NCI-H748 treated with DMSO at 0.1 percent for 48 hours (cell line): ENCODE measurements around the gene NUDT22.
A peak's percentile ranks its signal among the peaks of the same experiment; 100 is the strongest.

Experiments
- DNase-seq: peaks from one replicate; lab custom pipeline; 2025; lab: John Stamatoyannopoulos, UW

Gene NUDT22

GRCh38 chr11:64256300-64256699, 30.2 kb downstream of the NUDT22 start:
- DNase-seq = no peak

DNA sequence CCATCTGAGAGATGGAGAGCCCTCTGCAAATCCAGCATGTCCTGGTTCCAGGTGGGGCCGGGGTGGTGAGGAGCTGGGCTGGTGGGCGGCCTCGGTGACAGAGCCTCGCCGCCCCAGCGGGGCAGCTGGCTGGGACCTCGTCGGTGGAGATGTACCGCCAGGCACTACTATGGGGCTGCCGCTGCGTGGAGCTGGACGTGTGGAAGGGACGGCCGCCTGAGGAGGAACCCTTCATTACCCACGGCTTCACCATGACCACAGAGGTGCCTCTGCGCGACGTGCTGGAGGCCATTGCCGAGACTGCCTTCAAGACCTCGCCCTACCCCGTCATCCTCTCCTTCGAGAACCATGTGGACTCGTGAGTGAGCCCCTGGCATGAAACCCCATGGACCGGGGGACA, 32.3 kb downstream of the NUDT22 start:
- no peak for DNase-seq

DNA sequence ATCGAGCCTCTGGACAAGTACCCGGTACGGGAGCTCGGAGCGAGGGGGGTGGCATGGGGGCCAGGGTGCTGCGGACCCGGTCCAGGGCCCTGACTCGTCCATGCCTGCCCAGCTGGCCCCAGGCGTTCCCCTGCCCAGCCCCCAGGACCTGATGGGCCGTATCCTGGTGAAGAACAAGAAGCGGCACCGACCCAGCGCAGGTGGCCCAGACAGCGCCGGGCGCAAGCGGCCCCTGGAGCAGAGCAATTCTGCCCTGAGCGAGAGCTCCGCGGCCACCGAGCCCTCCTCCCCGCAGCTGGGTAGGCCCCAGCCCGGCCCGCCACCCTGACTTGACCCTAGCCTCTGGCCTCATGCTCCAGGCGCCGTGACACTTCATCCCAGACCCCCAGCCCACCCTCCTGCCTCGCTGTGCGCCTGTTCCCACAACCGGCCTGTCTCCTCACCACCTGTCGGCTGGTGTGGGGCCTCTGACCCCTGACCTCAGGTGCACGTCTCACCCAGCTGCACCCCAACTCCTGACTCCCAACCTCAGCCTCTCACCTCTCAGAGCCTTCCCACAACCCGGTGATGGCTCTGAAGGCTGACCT, 33.0 kb downstream of the NUDT22 start:
- DNase-seq = no peak

DNA sequence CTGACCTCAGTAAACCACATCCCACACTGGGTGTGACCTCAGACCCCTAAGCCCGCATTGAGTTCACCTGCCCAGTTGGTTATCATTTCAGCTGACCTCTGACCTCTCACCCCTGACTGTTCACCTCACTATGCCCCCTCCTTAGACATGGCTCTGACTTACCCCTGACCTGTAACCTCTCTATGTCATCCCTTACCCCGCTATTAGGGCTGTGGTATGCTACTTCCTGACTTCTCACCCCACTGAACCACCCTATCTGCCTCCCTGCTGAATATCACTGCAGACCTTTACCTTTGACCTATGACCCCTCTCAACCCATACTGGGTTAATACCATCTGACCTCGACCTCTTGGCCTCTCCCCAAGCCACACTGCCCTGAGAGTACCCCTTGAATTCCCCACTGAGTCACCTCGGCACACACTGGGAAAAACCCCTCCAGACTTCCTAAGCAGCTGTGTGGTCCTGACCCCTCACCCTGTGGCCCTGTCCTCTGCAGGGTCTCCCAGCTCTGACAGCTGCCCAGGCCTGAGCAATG, 33.5 kb downstream of the NUDT22 start:
- no peak for DNase-seq

DNA sequence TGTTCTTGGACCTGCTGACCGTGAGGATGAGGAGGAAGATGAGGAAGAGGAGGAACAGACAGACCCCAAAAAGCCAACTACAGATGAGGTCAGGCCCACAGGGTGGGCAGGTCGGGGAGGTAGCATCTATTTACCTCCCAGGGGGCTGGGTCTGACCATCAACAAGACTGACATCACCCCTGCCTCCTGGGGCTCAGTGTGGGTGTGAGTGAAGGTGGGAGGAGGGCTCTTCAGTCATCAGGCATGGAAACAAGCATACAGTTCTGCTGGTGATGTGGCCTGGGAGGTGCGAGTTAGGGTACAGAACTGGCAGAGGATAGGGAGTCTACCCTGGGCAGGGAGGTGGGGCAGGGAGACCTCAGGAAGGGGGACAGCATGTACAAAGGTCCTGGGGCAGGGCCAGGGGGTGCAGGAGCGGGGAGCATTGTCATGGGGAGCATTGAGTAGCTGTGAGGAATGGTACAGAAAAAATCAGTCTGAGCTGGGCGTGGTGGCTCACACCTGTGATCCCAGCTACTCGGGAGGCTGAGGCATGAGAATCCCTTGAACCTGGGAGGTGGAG, 34.2 kb downstream of the NUDT22 start:
- DNase-seq = no peak

DNA sequence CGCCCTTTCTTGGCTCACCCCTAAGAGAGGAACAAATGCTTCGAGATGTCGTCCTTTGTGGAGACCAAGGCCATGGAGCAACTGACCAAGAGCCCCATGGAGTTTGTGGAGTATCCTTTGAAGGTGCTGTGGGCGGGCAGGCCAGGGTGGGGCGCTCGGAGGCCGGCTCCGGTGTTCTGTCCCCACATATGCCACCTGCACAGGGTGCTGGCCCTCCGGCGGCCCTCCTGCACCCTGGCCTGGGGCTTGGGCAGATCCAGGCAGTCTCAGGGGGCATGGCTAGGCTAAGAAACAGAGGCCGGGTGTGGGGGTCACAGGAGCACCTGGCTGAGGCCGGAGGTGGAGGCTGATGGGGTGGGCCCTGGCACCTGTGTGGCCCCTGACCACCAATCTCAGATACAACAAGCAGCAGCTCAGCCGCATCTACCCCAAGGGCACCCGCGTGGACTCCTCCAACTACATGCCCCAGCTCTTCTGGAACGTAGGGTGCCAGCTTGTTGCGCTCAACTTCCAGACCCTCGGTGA, 35.5 kb downstream of the NUDT22 start:
- DNase-seq = no peak

DNA sequence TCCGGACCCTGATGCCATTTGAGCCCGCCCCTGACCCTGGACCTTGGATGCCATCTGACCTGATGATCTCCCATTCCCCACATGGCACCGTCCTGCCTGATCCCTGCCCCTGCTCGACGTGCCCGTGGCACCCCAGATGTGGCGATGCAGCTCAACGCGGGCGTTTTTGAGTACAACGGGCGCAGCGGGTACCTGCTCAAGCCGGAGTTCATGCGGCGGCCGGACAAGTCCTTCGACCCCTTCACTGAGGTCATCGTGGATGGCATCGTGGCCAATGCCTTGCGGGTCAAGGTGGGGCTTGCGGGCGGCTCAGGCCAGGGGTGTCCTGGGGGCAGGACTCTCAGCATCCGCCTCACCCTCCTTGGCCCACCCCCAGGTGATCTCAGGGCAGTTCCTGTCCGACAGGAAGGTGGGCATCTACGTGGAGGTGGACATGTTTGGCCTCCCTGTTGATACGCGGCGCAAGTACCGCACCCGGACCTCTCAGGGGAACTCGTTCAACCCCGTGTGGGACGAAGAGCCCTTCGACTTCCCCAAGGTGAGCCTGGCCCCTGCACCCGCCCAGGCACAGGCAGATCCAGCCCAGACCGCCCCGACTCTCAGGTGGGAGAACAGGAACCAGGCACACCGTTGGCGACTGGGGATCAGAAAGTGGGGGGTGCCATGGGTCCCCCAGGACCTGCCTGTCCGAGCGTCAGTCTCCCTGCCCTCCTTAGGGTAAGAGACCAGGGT, 36.4 kb downstream of the NUDT22 start:
- DNase-seq = no peak

- DNase-seq = no peak
These were observed 37.2 kb downstream of the NUDT22 start for GRCh38 chr11:64263021-64263946.

- no peak for DNase-seq
These were observed 37.9 kb downstream of the NUDT22 start for GRCh38 chr11:64263947-64264317.

DNA sequence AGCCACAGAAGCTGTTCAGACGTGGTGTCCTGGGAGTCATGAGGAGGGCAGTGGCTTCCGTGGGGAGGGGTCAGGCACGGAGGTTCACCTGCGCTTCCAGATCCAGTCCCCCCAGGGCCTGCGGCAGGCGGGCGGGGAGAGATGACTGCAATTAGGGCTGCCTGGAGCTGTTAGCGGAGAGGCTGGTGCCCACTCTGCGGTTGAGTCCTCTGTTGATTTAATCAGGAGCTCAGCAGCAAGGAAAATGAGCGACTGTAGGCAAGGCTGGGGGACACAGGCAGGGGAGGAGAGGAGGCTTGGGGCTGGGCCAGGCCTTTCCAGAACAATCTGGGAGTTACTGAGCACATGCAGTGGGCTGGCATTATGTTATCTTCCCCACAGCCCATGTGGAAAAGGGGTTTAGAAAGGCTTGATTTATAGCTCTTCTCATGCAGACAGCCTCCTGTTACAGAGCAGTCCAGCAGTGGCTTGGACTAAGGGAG, 38.3 kb downstream of the NUDT22 start:
- DNase-seq = no peak

DNA sequence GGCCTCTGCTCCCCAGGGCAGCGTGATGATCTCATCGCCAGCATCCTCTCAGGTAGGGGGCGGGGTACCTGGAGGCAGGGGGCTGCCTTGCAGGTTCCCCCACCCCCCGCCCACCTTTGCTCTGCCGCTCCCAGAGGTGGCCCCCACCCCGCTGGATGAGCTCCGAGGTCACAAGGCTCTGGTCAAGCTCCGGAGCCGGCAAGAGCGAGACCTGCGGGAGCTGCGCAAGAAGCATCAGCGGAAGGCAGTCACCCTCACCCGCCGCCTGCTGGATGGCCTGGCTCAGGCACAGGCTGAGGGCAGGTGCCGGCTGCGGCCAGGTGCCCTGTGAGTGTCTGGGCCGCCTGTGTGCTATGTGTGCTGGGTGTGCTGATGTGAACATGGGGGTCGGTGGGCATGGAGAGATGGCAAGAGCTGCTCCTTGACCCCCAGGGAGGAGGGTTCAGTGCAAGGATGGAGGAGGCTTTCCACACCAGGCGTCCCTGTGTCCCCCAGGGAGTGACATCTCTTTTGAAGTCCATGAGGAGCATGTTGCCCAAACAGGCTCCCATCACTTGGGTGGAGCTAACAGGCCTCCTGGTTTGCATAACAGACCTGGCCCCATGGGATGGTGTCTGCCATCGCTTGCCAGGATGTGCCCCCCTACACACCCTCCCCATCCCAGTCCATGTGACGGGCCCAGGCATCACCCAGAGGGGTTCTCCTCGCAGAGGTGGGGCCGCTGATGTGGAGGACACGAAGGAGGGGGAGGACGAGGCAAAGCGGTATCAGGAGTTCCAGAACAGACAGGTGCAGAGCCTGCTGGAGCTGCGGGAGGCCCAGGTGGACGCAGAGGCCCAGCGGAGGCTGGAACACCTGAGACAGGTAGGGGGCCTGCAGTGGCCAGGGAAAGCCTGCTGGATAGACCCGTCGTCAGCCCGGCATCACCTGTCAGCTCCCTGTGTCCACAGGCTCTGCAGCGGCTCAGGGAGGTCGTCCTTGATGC, 39.4 kb downstream of the NUDT22 start:
- DNase-seq = no peak

DNA sequence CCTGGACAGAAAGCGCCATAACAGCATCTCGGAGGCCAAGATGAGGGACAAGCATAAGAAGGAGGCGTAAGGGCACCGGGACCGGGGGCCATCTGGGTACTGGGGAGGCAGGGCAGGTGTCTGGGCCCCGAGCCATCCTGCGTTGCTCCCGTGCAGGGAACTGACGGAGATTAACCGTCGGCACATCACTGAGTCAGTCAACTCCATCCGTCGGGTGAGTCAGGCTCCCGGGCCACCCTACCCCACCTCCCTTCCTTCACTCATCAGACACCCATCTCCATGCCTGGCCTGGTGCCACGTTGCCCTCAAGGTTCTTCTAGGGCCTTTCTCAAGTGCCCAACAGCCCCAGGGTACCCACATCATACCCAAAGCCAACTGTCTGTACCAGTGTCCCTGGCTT, 40.3 kb downstream of the NUDT22 start:
- no peak for DNase-seq

GRCh38 chr11:64267207-64267945, 41.3 kb downstream of the NUDT22 start:
- DNase-seq = no peak

DNA sequence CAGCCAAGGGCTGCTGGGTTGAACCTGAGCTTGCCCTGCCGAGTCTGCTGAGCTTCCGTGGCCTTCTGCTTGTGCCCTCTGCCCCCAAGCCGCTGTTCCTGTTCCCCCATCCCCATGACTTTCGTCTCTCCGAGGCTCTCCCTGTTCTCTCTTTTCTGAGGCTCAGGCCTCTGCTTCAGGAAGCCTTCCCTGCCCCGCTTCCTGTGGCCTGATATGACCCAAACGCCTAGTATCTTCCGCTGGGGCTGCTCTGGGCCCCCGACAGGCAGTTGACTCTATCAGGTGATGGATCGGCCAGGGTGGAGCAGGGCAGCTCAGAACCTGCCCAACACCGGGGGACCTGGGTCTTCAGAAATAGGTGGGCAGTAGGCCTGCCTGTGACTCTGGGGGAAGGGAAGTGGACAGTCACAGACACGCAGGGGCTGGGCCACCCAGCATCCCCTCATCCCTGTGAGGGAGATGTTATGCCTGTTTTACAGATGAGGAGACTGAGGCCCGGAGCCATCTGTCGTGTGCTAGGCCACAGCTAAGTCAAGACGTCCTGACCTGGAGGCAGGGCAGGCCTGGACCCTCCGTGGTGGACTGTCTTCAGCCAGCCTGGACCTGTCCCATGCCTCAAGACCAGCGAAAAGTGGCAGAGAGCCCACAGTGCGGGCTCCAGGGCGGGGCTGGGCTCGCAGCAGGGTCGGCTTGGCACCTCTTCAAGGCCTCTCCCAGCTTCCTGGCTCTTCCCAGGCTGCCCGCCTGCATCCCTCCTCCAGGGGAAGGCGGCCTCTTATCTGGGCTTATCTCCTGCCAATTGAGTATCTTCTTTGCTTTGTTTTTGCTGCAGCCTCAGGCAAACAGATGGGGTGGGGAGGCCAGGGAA, 42.2 kb downstream of the NUDT22 start:
- no peak for DNase-seq

- DNase-seq = no peak
These were observed 42.9 kb downstream of the NUDT22 start for GRCh38 chr11:64268893-64269539.

DNA sequence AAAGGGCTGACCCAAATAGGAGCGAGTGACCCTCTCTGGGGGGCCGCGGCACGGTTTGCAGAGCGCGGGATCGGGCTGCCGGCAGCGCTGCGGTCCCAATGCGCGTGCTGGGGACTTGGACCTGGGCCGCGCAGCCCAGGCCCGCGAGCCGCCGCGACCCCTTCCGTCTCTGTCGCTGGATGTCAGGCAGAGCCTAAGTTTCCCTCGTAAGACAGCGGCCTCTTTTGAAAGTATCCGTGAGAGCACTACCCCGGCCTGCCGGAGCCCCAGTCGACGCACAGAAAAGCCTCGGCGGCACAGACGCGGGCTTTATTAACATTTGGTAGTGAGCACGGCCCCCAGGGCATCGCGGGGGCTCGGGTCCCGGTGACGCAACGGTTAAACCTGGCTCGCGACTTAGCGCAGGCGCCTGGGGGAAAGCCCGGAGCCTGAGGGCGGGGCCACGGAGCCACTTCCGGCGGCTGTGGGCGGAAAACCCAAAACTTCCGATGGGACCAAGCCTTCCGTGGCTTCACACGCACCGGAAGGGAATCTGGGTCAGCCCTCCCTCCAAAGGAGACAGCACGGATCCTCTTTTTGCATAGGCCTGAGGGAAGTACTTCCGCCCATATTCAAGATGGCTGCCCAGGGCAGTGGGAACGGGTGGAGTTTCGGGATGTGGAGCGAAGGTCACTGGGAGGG, 43.6 kb downstream of the NUDT22 start:
- DNase-seq = peak; percentile 98

DNA sequence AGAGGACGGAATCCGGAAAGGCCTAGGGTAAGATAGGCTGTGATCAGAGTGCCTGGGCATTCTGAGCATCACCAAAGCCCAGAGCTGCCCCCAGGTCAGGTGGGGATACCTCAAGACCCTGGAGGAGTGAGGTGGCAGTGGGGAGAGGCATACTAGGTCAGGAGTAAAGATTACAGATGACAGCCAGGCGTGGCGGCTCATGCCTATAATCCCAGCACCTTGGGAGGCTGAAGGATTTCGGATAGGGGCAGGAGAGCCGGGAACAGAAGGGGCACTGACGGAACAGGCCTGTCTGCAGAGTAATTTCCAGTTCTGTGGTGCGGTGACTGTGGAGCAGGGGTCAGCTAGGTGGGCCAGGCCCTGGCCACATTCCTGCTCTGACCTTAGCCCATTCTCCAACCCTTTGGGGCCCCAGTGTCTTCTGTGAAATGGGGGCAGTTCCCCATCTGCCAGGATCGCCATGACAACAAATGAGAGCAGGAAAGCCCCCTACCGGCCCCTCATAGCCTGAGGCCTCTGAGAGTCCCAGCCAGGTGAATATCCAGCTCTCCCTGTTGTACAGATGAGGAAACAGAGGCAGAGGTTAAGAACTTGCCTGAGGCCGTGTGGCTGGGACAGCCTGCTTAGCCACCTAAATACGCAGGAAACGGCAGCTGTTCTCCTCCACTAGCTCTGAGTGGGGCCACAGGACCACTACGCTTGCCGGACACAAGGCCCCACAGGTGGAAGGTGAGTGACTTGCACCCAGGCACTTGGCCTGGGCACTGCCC, 49.1 kb downstream of the NUDT22 start:
- DNase-seq = no peak
